KMS-11 (cell line): ENCODE results near the gene EFNA1.

ENCODE experiments used
- H2AFZ ChIP-seq: fragments of 200-600 bp; sonication (generic); 2 replicates; pipeline ENCODE4 v1.6.1; 2016; ENCODE audit warnings: antibody characterized with exemption, mixed run types, low read depth
- H3K27ac ChIP-seq: fragments of 200-600 bp; sonication (generic); 2 replicates; pipeline ENCODE4 v1.6.1; 2016; ENCODE audit warnings: mild to moderate bottlenecking, mixed run types
- H3K27me3 ChIP-seq: fragments of 200-600 bp; sonication (generic); 2 replicates; pipeline ENCODE4 v1.6.1; 2017; ENCODE audit warnings: mild to moderate bottlenecking, low read depth, mixed run types, moderate library complexity; ENCODE audit not compliant: insufficient read depth
- H3K36me3 ChIP-seq: fragments of 200-600 bp; sonication (generic); 2 replicates; pipeline ENCODE4 v1.6.1; 2017; ENCODE audit warnings: mild to moderate bottlenecking, mixed run types; ENCODE audit not compliant: insufficient read depth
- H3K4me1 ChIP-seq: fragments of 200-600 bp; sonication (generic); 2 replicates; pipeline ENCODE4 v1.6.1; 2016; ENCODE audit warnings: mild to moderate bottlenecking, low read depth, mixed run types; ENCODE audit not compliant: poor library complexity, severe bottlenecking
- H3K4me2 ChIP-seq: fragments of 200-600 bp; sonication (generic); 2 replicates; pipeline ENCODE4 v1.7.0; 2016; ENCODE audit warnings: mild to moderate bottlenecking, mixed run types
- H3K4me3 ChIP-seq: fragments of 200-600 bp; sonication (generic); IDR thresholded peaks from 2 replicates; pipeline ENCODE4 v1.6.1; 2017; ENCODE audit warnings: low read depth, low read length, mixed read lengths; ENCODE audit not compliant: insufficient read depth
- H3K79me2 ChIP-seq: fragments of 200-600 bp; sonication (generic); 2 replicates; pipeline ENCODE4 v1.6.1; 2016; ENCODE audit warnings: low read depth, mixed run types; ENCODE audit not compliant: insufficient read depth
- H3K9ac ChIP-seq: fragments of 200-600 bp; sonication (generic); 2 replicates; pipeline ENCODE4 v1.6.1; 2016; ENCODE audit warnings: mild to moderate bottlenecking, mixed run types
- H4K20me1 ChIP-seq: fragments of 200-600 bp; sonication (generic); 2 replicates; pipeline ENCODE4 v1.6.1; 2016; ENCODE audit warnings: mild to moderate bottlenecking, mixed run types; ENCODE audit not compliant: insufficient read depth
- TF ChIP-seq, protein P1 (sequence below): fragments of 200-600 bp; sonication (generic); conservative IDR thresholded peaks from 2 replicates; pipeline ENCODE4 v1.6.1; 2017; ENCODE audit warnings: low read depth, mild to moderate bottlenecking, antibody characterized with exemption, low read length, moderate library complexity, mixed read lengths

The EFNA1 gene

DNA sequence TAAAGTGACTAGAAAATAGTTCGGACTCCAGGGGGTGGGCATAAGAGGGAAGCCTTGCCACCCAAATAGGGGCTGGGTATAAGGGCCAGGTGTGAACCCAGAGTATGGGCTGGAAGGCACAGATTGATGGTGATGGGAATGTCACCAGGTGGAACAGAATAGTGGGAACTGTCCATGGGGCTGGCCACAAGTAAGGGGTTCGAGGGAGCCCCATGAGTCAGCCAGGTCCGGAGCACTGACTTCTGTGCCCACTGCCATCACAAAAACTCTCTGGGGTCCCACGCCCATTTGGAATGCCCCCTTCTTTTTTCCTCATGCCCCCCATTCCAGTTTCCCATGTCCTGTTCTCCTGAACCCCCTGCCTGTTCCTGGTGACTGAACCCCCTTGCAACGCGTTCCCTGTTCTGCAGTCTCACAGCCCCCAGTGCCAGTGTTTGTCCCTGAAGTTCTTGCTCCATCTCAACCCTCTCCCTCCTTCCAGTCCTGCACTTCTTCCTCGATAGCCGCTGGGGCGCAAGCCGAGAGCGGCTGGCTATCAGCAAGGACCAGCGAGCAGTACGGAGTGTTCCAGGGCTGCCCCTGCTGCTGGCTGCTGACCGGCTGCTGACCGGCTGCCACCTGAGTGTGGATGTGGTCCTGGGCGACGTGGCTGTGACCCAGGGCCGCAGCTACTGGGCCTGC, 53.8 kb downstream of the EFNA1 start:
- Histone ChIP-seq H3K9ac (no peak overlapping the region), H2AFZ (no peak overlapping the region), H3K4me1 (peaks cover 12% of the 10 kb centered on the region), H3K4me2 (no peak overlapping the region), H3K79me2 (no peaks in the 10 kb centered on the region), H3K27ac (no peak overlapping the region), H4K20me1 (no peaks in the 10 kb centered on the region), H3K4me3 (no peak overlapping the region), H3K36me3 (no peaks in the 10 kb centered on the region), H3K27me3 (no peaks in the 10 kb centered on the region)
- TF ChIP-seq, protein P1, sequence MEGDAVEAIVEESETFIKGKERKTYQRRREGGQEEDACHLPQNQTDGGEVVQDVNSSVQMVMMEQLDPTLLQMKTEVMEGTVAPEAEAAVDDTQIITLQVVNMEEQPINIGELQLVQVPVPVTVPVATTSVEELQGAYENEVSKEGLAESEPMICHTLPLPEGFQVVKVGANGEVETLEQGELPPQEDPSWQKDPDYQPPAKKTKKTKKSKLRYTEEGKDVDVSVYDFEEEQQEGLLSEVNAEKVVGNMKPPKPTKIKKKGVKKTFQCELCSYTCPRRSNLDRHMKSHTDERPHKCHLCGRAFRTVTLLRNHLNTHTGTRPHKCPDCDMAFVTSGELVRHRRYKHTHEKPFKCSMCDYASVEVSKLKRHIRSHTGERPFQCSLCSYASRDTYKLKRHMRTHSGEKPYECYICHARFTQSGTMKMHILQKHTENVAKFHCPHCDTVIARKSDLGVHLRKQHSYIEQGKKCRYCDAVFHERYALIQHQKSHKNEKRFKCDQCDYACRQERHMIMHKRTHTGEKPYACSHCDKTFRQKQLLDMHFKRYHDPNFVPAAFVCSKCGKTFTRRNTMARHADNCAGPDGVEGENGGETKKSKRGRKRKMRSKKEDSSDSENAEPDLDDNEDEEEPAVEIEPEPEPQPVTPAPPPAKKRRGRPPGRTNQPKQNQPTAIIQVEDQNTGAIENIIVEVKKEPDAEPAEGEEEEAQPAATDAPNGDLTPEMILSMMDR, result no peak

DNA sequence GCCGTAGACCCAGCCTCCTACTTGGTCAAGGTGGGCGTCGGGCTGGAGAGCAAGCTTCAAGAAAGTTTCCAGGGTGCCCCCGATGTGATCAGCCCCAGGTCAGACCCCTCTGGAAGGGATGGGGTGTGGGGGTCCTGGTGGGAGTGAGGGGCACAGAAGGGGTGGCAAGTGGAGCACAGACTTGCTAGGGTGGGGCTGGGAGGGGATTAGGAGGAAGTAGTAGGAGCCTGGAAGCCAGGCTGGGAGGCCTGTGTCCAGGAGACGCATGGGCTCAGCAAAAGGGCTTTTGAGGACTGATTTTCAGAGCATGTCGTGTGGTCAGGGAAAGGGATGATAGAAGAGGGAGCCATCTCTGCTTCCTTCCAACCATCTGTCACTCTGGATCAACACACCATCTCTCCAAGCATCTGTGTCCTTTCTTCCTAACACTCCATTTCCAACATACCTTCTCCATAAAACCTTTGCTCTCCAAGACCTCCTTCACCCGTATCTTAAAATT, 54.4 kb downstream of the EFNA1 start:
- no peak overlapping the region for H3K4me3 ChIP-seq
- TF ChIP-seq, protein P1, result no peak
- H3K27ac ChIP-seq, result no peak overlapping the region
- no peak overlapping the region for H2AFZ ChIP-seq
- H3K27me3 ChIP-seq, result no peaks in the 10 kb centered on the region
- H3K4me1 ChIP-seq, result peaks cover 6% of the 10 kb centered on the region
- H3K79me2 ChIP-seq, result no peaks in the 10 kb centered on the region
- no peaks in the 10 kb centered on the region for H4K20me1 ChIP-seq
- H3K36me3 ChIP-seq, result no peaks in the 10 kb centered on the region
- no peak overlapping the region for H3K9ac ChIP-seq
- no peak overlapping the region for H3K4me2 ChIP-seq

DNA sequence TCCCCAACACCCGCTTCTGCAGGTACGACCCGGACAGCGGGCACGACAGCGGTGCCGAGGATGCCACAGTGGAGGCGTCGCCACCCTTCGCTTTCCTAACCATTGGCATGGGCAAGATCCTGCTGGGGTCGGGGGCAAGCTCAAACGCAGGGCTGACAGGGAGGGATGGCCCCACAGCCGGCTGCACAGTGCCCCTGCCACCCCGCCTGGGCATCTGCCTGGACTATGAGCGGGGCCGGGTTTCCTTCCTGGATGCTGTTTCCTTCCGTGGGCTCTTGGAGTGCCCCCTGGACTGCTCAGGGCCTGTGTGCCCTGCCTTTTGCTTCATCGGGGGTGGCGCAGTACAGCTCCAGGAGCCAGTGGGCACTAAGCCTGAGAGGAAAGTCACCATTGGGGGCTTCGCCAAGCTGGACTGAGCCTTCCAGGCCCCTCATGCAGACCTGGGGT, 56.1 kb downstream of the EFNA1 start:
- Histone ChIP-seq H3K27me3 (no peaks in the 10 kb centered on the region), H4K20me1 (no peaks in the 10 kb centered on the region), H3K27ac (no peak overlapping the region), H3K4me3 (no peak overlapping the region), H3K79me2 (no peaks in the 10 kb centered on the region), H3K36me3 (no peaks in the 10 kb centered on the region), H3K4me1 (peaks cover 6% of the 10 kb centered on the region), H3K9ac (no peak overlapping the region), H3K4me2 (no peak overlapping the region), H2AFZ (no peak overlapping the region)
- TF ChIP-seq, protein P1, result no peak

DNA sequence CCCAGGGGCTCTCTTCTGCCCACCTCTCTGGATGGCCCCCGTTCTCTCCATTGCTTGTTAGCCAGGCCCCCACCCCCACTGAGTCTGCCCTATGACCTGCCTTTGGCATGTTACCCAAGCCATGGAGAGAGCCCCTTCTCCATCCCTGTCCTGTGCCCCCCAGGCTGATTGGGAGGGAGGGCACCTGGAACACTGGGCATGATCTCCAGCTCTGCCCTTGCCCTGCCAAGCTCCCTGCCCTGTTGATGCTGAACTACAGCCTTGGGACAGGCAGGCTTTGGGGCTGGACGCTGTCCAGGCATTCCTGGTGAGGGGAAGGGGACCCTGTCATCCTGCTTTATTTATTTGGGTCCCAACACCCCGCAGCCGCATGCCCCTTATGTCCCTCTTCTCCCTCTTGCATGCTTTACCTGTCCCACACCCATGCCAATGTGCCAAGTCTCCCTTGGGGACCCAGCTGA, 56.7 kb downstream of the EFNA1 start:
- peaks cover 6% of the 10 kb centered on the region for H3K4me1 ChIP-seq
- no peak overlapping the region for H3K4me3 ChIP-seq
- no peaks in the 10 kb centered on the region for H3K36me3 ChIP-seq
- H3K4me2 ChIP-seq, result no peak overlapping the region
- H4K20me1 ChIP-seq, result no peaks in the 10 kb centered on the region
- no peaks in the 10 kb centered on the region for H3K79me2 ChIP-seq
- TF ChIP-seq, protein P1, result no peak
- H3K27me3 ChIP-seq, result no peaks in the 10 kb centered on the region
- no peak overlapping the region for H3K9ac ChIP-seq
- H3K27ac ChIP-seq, result no peak overlapping the region
- H2AFZ ChIP-seq, result no peak overlapping the region
